ENCODE measurements around the gene OPHN1.

Gene OPHN1

GRCh38 chrX:68433155-68433980, at the start of gene OPHN1:
Gene OPHN1 (minus strand): TSS chrX:68433495. CDS start chrX:68433020, 475 bp downstream.
- DNase-seq (ENCODE audit: low read depth), result no peak

GRCh38 chrX:68480969-68481368, 47.7 kb upstream of the OPHN1 start:
- DNase-seq (ENCODE audit: low read depth), result no peak

- DNase-seq (ENCODE audit: low read depth), result no peak
Measured at GRCh38 chrX:68464796-68465195, 31.5 kb upstream of the OPHN1 start.

GRCh38 chrX:68463880-68464279, 30.6 kb upstream of the OPHN1 start:
- DNase-seq (ENCODE audit: low read depth), result no peak

- no peak for DNase-seq (ENCODE audit: low read depth)
Measured at GRCh38 chrX:68462653-68463052, 29.4 kb upstream of the OPHN1 start.

- DNase-seq (ENCODE audit: low read depth), result no peak
Measured at GRCh38 chrX:68462197-68462596, 28.9 kb upstream of the OPHN1 start.

GRCh38 chrX:68461576-68461975, 28.3 kb upstream of the OPHN1 start:
- DNase-seq (ENCODE audit: low read depth), result no peak

- no peak for DNase-seq (ENCODE audit: low read depth)
Measured at GRCh38 chrX:68461093-68461492, 27.8 kb upstream of the OPHN1 start.

GRCh38 chrX:68455151-68455510, 21.8 kb upstream of the OPHN1 start:
- no peak for DNase-seq (ENCODE audit: low read depth)

- DNase-seq (ENCODE audit: low read depth), result no peak
Measured at GRCh38 chrX:68454476-68455150, 21.3 kb upstream of the OPHN1 start.

GRCh38 chrX:68451720-68452119, 18.4 kb upstream of the OPHN1 start:
- DNase-seq (ENCODE audit: low read depth), result no peak

GRCh38 chrX:68443155-68443868, 10.0 kb upstream of the OPHN1 start:
- DNase-seq (ENCODE audit: low read depth), result no peak

GRCh38 chrX:68440940-68441339, 7.6 kb upstream of the OPHN1 start:
- no peak for DNase-seq (ENCODE audit: low read depth)

GRCh38 chrX:68440442-68440841, 7.1 kb upstream of the OPHN1 start:
- DNase-seq (ENCODE audit: low read depth), result no peak

GRCh38 chrX:68439341-68439740, 6.0 kb upstream of the OPHN1 start:
- DNase-seq (ENCODE audit: low read depth), result no peak

GRCh38 chrX:68438575-68438974, 5.3 kb upstream of the OPHN1 start:
- DNase-seq (ENCODE audit: low read depth), result no peak

GRCh38 chrX:68433981-68434299, 645 bp upstream of the OPHN1 start:
- DNase-seq (ENCODE audit: low read depth), result no peak

GRCh38 chrX:68432648-68433047, 647 bp downstream of the OPHN1 start:
- DNase-seq (ENCODE audit: low read depth), result no peak

- no peak for DNase-seq (ENCODE audit: low read depth)
Measured at GRCh38 chrX:68431836-68432235, 1.5 kb downstream of the OPHN1 start.

GRCh38 chrX:68429216-68429615, 4.1 kb downstream of the OPHN1 start:
- DNase-seq (ENCODE audit: low read depth), result no peak

- no peak for DNase-seq (ENCODE audit: low read depth)
Measured at GRCh38 chrX:68428431-68428830, 4.9 kb downstream of the OPHN1 start.

GRCh38 chrX:68424719-68425118, 8.6 kb downstream of the OPHN1 start:
- no peak for DNase-seq (ENCODE audit: low read depth)

GRCh38 chrX:68422478-68422877, 10.8 kb downstream of the OPHN1 start:
- no peak for DNase-seq (ENCODE audit: low read depth)

Data from activated T-cell treated with anti-CD3 and anti-CD28 coated beads for 1 hour (primary cell).